OCI-LY3 (cell line): ENCODE results near the gene TRMT1.

Experiments
- H2AFZ ChIP-seq: fragments of 200-600, 300-600 bp; shearing (Covaris generic); 2 replicates; pipeline ENCODE4 v1.6.0; 2014; ENCODE audit warnings: antibody characterized with exemption, low read depth, low read length
- H3K27ac ChIP-seq: fragments of 200-600, 300-600 bp; sonication (generic); 2 replicates; pipeline ENCODE4 v1.5.1; 2014; ENCODE audit warnings: mild to moderate bottlenecking, low read length, moderate library complexity, mixed read lengths
- H3K27me3 ChIP-seq: fragments of 200-600, 300-600 bp; sonication (generic); 2 replicates; pipeline ENCODE4 v1.6.1; 2014; ENCODE audit warnings: low read depth, low read length, mixed read lengths
- H3K36me3 ChIP-seq: fragments of 200-600, 300-600 bp; sonication (generic); replicated peaks from 2 replicates; pipeline ENCODE3; 2014; ENCODE audit warnings: low read depth, low read length, mixed read lengths
- H3K4me1 ChIP-seq: fragments of 300-600, 200-600 bp; sonication (generic); 2 replicates; pipeline ENCODE4 v1.6.1; 2014; ENCODE audit warnings: low read length, mixed read lengths
- H3K4me2 ChIP-seq: fragments of 200-600, 300-600 bp; sonication (generic); 2 replicates; pipeline ENCODE4 v1.6.1; 2014; ENCODE audit warnings: low read length, mixed read lengths
- H3K4me3 ChIP-seq: fragments of 300-600, 200-600 bp; sonication (generic); 2 replicates; pipeline ENCODE4 v1.5.1; 2014; ENCODE audit warnings: antibody characterized with exemption, mild to moderate bottlenecking, low read length, moderate library complexity
- H3K79me2 ChIP-seq: fragments of 300-600, 200-600 bp; shearing (Covaris generic); 2 replicates; pipeline ENCODE4 v1.6.1; 2014; ENCODE audit warnings: mild to moderate bottlenecking, low read length, mixed read lengths
- H3K9ac ChIP-seq: fragments of 300-600, 200-600 bp; shearing (Covaris generic); 2 replicates; pipeline ENCODE4 v1.6.0; 2014; ENCODE audit warnings: mild to moderate bottlenecking, low read length, moderate library complexity
- H3K9me3 ChIP-seq: fragments of 200-600, 300-600 bp; shearing (Covaris generic); 2 replicates; pipeline ENCODE4 v1.6.1; 2014; ENCODE audit warnings: low read length, mixed read lengths; ENCODE audit not compliant: insufficient read depth
- H4K20me1 ChIP-seq: fragments of 200-600, 300-600 bp; sonication (generic); 2 replicates; pipeline ENCODE4 v1.6.1; 2016; ENCODE audit warnings: low read length, mixed read lengths; ENCODE audit not compliant: insufficient read depth
- CTCF ChIP-seq: fragments of 200-600, 300-600 bp; sonication (generic); IDR thresholded peaks from 2 replicates; pipeline ENCODE4 v1.5.1; 2014; ENCODE audit warnings: antibody characterized with exemption, low read length, low read depth
- EZH2phosphoT487 ChIP-seq: fragments of 200-600 bp; shearing (Covaris generic); IDR thresholded peaks from 2 replicates; pipeline ENCODE4 v1.6.1; 2018; ENCODE audit warnings: antibody characterized with exemption, mixed run types, low read depth

Gene TRMT1

GRCh38 chr19:13091400-13092157 lies 25.0 kb downstream of the TRMT1 start:
- Histone ChIP-seq H4K20me1 (no peaks in the 10 kb centered on the region), H2AFZ (no peak overlapping the region), H3K27me3 (no peaks in the 10 kb centered on the region), H3K4me3 (no peak overlapping the region), H3K79me2 (no peaks in the 10 kb centered on the region), H3K9ac (no peak overlapping the region), H3K4me1 (peaks cover 25% of the 10 kb centered on the region), H3K36me3 (no peaks in the 10 kb centered on the region), H3K27ac (no peak overlapping the region), H3K4me2 (no peak overlapping the region), H3K9me3 (no peaks in the 10 kb centered on the region)
- TF ChIP-seq EZH2phosphoT487: no peak
- TF ChIP-seq CTCF: no peak

- Histone ChIP-seq H3K27me3 (no peaks in the 10 kb centered on the region), H3K4me2 (no peak overlapping the region), H3K9ac (no peak overlapping the region), H3K79me2 (no peaks in the 10 kb centered on the region), H3K4me1 (peaks cover 17% of the 10 kb centered on the region), H3K36me3 (no peaks in the 10 kb centered on the region), H3K9me3 (no peaks in the 10 kb centered on the region), H2AFZ (no peak overlapping the region), H3K4me3 (no peak overlapping the region), H3K27ac (no peak overlapping the region), H4K20me1 (no peaks in the 10 kb centered on the region)
- TF ChIP-seq EZH2phosphoT487 (no peak), CTCF (no peak)
These were observed 25.9 kb downstream of the TRMT1 start for GRCh38 chr19:13090511-13091231.

GRCh38 chr19:13089857-13090507 lies 26.6 kb downstream of the TRMT1 start:
- no peaks in the 10 kb centered on the region for H4K20me1 ChIP-seq
- no peaks in the 10 kb centered on the region for H3K9me3 ChIP-seq
- no peaks in the 10 kb centered on the region for H3K27me3 ChIP-seq
- H3K27ac ChIP-seq: no peak overlapping the region
- H3K4me3 ChIP-seq: no peak overlapping the region
- TF ChIP-seq CTCF: no peak
- no peak for TF ChIP-seq EZH2phosphoT487
- H2AFZ ChIP-seq: no peak overlapping the region
- H3K79me2 ChIP-seq: no peaks in the 10 kb centered on the region
- no peak overlapping the region for H3K9ac ChIP-seq
- no peak overlapping the region for H3K4me2 ChIP-seq
- H3K4me1 ChIP-seq: peaks cover 12% of the 10 kb centered on the region
- no peaks in the 10 kb centered on the region for H3K36me3 ChIP-seq
